H9 (cell line): ENCODE data around the gene PRSS56. TPM values are rescaled to one million over a fixed set of nuclear protein-coding genes. Genes with fewer than 3 reads are reported as not detected.

Source experiments
- DNase-seq: peaks from one replicate; pipeline ENCODE4 v3.0.0-alpha.2; 2017
- H2AFZ ChIP-seq: one replicate; pipeline ENCODE4 v1.6.1; 2013; ENCODE audit warnings: mild to moderate bottlenecking, low read length, control low read depth, moderate library complexity
- H2AK5ac ChIP-seq: 2 replicates; pipeline ENCODE4 v1.6.1; 2013; ENCODE audit warnings: low read length, control low read depth, mixed read lengths; ENCODE audit not compliant: insufficient read length
- H2BK120ac ChIP-seq: one replicate; pipeline ENCODE4 v1.6.1; 2013; ENCODE audit warnings: low read depth, mild to moderate bottlenecking, low read length, control low read depth, inconsistent platforms; ENCODE audit not compliant: poor library complexity, severe bottlenecking
- H2BK12ac ChIP-seq: 2 replicates; pipeline ENCODE4 v1.6.1; 2013; ENCODE audit warnings: low read length, control low read depth, mixed read lengths, low read depth; ENCODE audit not compliant: insufficient read length
- H2BK15ac ChIP-seq: 2 replicates; pipeline ENCODE4 v1.6.1; 2013; ENCODE audit warnings: low read depth, low read length, control low read depth
- H2BK20ac ChIP-seq: one replicate; pipeline ENCODE4 v1.6.1; 2013; ENCODE audit warnings: low read depth, mild to moderate bottlenecking, low read length, control low read depth, inconsistent platforms; ENCODE audit not compliant: poor library complexity, severe bottlenecking
- H2BK5ac ChIP-seq: 2 replicates; pipeline ENCODE4 v1.6.1; 2013; ENCODE audit warnings: low read length, control low read depth, mixed read lengths; ENCODE audit not compliant: insufficient read length
- H3K14ac ChIP-seq: 2 replicates; pipeline ENCODE4 v1.6.1; 2013; ENCODE audit warnings: low read length, control low read depth; ENCODE audit not compliant: insufficient read depth
- H3K18ac ChIP-seq: 2 replicates; pipeline ENCODE4 v1.6.1; 2013; ENCODE audit warnings: low read depth, mild to moderate bottlenecking, mixed read lengths, low read length, control low read depth; ENCODE audit not compliant: insufficient read length
- H3K23ac ChIP-seq: 2 replicates; pipeline ENCODE4 v1.6.1; 2013; ENCODE audit warnings: low read length, control low read depth, mixed read lengths, low read depth; ENCODE audit not compliant: insufficient read length
- H3K23me2 ChIP-seq: 2 replicates; pipeline ENCODE4 v1.6.1; 2013; ENCODE audit warnings: low read depth, mild to moderate bottlenecking, mixed read lengths, low read length, control low read depth; ENCODE audit not compliant: insufficient read length, poor library complexity, severe bottlenecking
- H3K27ac ChIP-seq: 2 replicates; pipeline ENCODE4 v1.5.1; 2013; ENCODE audit warnings: low read length, control low read depth, mixed read lengths, low read depth; ENCODE audit not compliant: insufficient read length
- H3K27me3 ChIP-seq: 2 replicates; pipeline ENCODE4 v1.6.1; 2013; ENCODE audit warnings: low read length, control low read depth, inconsistent platforms; ENCODE audit not compliant: insufficient read depth
- H3K4ac ChIP-seq: 2 replicates; pipeline ENCODE4 v1.6.1; 2013; ENCODE audit warnings: low read depth, mild to moderate bottlenecking, control low read depth, inconsistent platforms, low read length, moderate library complexity
- H3K4me1 ChIP-seq: 2 replicates; pipeline ENCODE4 v1.6.1; 2013; ENCODE audit warnings: low read length, control low read depth, inconsistent platforms; ENCODE audit not compliant: insufficient read depth
- H3K4me2 ChIP-seq: 2 replicates; pipeline ENCODE4 v1.6.1; 2013; ENCODE audit warnings: low read length, control low read depth, mixed read lengths; ENCODE audit not compliant: insufficient read length, insufficient read depth
- H3K56ac ChIP-seq: 2 replicates; pipeline ENCODE4 v1.6.1; 2013; ENCODE audit warnings: low read depth, mild to moderate bottlenecking, mixed read lengths, low read length, control low read depth; ENCODE audit not compliant: insufficient read length
- H3K79me1 ChIP-seq: 2 replicates; pipeline ENCODE4 v1.6.1; 2013; ENCODE audit warnings: low read depth, mild to moderate bottlenecking, moderate library complexity, low read length, control low read depth, inconsistent platforms; ENCODE audit not compliant: insufficient read depth, poor library complexity, severe bottlenecking
- H3K79me2 ChIP-seq: 2 replicates; pipeline ENCODE4 v1.6.1; 2013; ENCODE audit warnings: low read length, control low read depth, inconsistent platforms; ENCODE audit not compliant: insufficient read depth
- H3K9ac ChIP-seq: 2 replicates; pipeline ENCODE4 v1.6.1; 2013; ENCODE audit warnings: low read length, control low read depth, mixed read lengths; ENCODE audit not compliant: insufficient read length; ENCODE audit errors: extremely low read depth
- H3K9me3 ChIP-seq: one replicate; pipeline ENCODE4 v1.6.1; 2013; ENCODE audit warnings: low read depth, low read length, inconsistent platforms; ENCODE audit not compliant: control insufficient read depth
- H3T11ph ChIP-seq: one replicate; pipeline ENCODE4 v1.6.1; 2013; ENCODE audit warnings: mild to moderate bottlenecking, low read length, control low read depth, inconsistent platforms
- H4K20me1 ChIP-seq: one replicate; pipeline ENCODE4 v1.6.1; 2013; ENCODE audit not compliant: control insufficient read depth, insufficient read length, insufficient read depth
- H4K5ac ChIP-seq: 2 replicates; pipeline ENCODE4 v1.6.1; 2013; ENCODE audit warnings: low read depth, mild to moderate bottlenecking, mixed read lengths, low read length, control low read depth; ENCODE audit not compliant: insufficient read length
- H4K8ac ChIP-seq: replicated peaks from 2 replicates; pipeline ENCODE4 v1.6.1; 2013; ENCODE audit warnings: low read length, control low read depth, mixed read lengths, low read depth; ENCODE audit not compliant: insufficient read length
- H4K91ac ChIP-seq: 2 replicates; pipeline ENCODE4 v1.6.1; 2013; ENCODE audit warnings: low read depth, mild to moderate bottlenecking, moderate library complexity, mixed read lengths, low read length, control low read depth; ENCODE audit not compliant: insufficient read length
- H3K27ac Mint-ChIP-seq, 3 experiments: 2 replicates in 2 of 3; 3 replicates in 1 of 3; pipeline ENCODE4 v1.8.0; 2020 to 2021; ENCODE audit warnings: mixed read lengths in 3 of 3, mild to moderate bottlenecking in 1 of 3, moderate library complexity in 1 of 3
- H3K27me3 Mint-ChIP-seq: 2 replicates; pipeline ENCODE4 v1.8.0; 2021; ENCODE audit warnings: low read depth, mild to moderate bottlenecking, moderate library complexity, mixed read lengths
- H3K36me3 Mint-ChIP-seq, 3 experiments: 2 replicates in 2 of 3; 3 replicates in 1 of 3; pipeline ENCODE4 v1.8.0; 2020 to 2021; ENCODE audit warnings: low read depth in 3 of 3, mixed read lengths in 3 of 3; ENCODE audit not compliant: insufficient read depth in 1 of 3
- H3K4me1 Mint-ChIP-seq, 2 experiments: 2 replicates each; pipeline ENCODE4 v1.8.0; 2020; ENCODE audit warnings: mixed read lengths in 2 of 2
- H3K4me3 Mint-ChIP-seq, 2 experiments: 2 replicates in 1 of 2; 3 replicates in 1 of 2; pipeline ENCODE4 v1.8.0; 2020 to 2021; ENCODE audit warnings: mild to moderate bottlenecking in 2 of 2, mixed read lengths in 2 of 2, moderate library complexity in 1 of 2
- H3K9me3 Mint-ChIP-seq, 2 experiments: 2 replicates in 1 of 2; 3 replicates in 1 of 2; pipeline ENCODE4 v1.8.0; 2020; ENCODE audit warnings: mild to moderate bottlenecking in 2 of 2, mixed read lengths in 2 of 2, moderate library complexity in 1 of 2
- WGBS: extraction: QIAGEN DNeasy Blood & Tissue Kit; methylation state at CpG from one replicate; pipeline ENCODE4 v1.1.7; 2013; ENCODE audit warnings: missing lambda C conversion rate, low lambda C conversion rate, mixed read lengths; ENCODE audit not compliant: insufficient read length; ENCODE audit errors: extremely low coverage; 5-methylcytosine and 5-hydroxymethylcytosine counted together
- total RNA-seq: library from RNA; stranded (reverse); gene quantifications from 2 replicates; pipeline ENCODE4 v1.2.1, GENCODE V29; 2021
- TF ChIP-seq, protein P1 (sequence below): fragments of 200-600 bp; sonication (generic); conservative IDR thresholded peaks from 3 replicates; pipeline ENCODE4 v1.8.0; 2021; ENCODE audit warnings: antibody characterized with exemption, mild to moderate bottlenecking

PRSS56 gene
- total RNA-seq, 1 experiment from 2014 or later: not detected

DNA sequence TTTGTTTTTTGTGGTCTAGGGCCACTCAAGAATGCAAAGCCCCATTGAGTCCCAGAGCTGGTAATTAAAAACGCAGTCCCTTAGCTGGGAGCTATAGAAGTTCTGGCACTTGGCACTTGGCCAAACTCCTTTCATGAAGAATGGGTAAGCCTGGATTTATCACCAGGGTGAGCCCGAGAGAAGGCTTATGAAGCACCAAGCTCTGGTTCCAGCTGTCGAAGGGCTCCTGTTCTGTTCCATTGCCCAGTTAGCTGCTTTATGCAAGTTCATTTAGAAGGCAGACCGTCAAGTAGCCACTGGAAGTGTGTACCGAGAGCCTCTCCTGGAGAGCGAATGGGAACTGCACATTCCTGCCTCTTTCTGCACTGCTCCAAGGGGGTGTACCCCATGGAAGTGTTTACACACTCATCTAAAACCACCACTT is 46.7 kb upstream of the PRSS56 start:
- H3K56ac ChIP-seq: no peak overlapping the region
- H2AFZ ChIP-seq: no peak overlapping the region
- no peak overlapping the region for H4K91ac ChIP-seq
- H3K79me2 ChIP-seq: no peaks in the 10 kb centered on the region
- no peak overlapping the region for H3K23ac ChIP-seq
- no peaks in the 10 kb centered on the region for H3K9me3 ChIP-seq
- no peak overlapping the region for H3K9ac ChIP-seq
- Mint-ChIP-seq H3K4me1 (peaks cover 4 to 5% of the 10 kb centered on the region in 2 experiments; a peak in 2 of 4 replicates), H3K9me3 (no peaks in the 10 kb centered on the region; a peak in 1 of 5 replicates), H3K4me3 (no peak overlapping the region), H3K36me3 (no peaks in the 10 kb centered on the region), H3K27me3 (peaks cover 65% of the 10 kb centered on the region), H3K27ac (no peak overlapping the region)
- H3K27ac ChIP-seq: no peak overlapping the region
- DNase-seq: no peak
- no peaks in the 10 kb centered on the region for H3K23me2 ChIP-seq
- H2BK120ac ChIP-seq: no peak overlapping the region
- no peak overlapping the region for H3T11ph ChIP-seq
- H2BK12ac ChIP-seq: no peak overlapping the region
- no peak overlapping the region for H3K4me2 ChIP-seq
- no peak overlapping the region for H4K8ac ChIP-seq
- H2BK15ac ChIP-seq: no peak overlapping the region
- H3K79me1 ChIP-seq: no peaks in the 10 kb centered on the region
- no peak overlapping the region for H2AK5ac ChIP-seq
- no peak overlapping the region for H3K4ac ChIP-seq
- no peak overlapping the region for H2BK20ac ChIP-seq
- H3K27me3 ChIP-seq: no peaks in the 10 kb centered on the region
- no peaks in the 10 kb centered on the region for H4K20me1 ChIP-seq
- H2BK5ac ChIP-seq: no peak overlapping the region
- no peak overlapping the region for H4K5ac ChIP-seq
- TF ChIP-seq, protein P1, sequence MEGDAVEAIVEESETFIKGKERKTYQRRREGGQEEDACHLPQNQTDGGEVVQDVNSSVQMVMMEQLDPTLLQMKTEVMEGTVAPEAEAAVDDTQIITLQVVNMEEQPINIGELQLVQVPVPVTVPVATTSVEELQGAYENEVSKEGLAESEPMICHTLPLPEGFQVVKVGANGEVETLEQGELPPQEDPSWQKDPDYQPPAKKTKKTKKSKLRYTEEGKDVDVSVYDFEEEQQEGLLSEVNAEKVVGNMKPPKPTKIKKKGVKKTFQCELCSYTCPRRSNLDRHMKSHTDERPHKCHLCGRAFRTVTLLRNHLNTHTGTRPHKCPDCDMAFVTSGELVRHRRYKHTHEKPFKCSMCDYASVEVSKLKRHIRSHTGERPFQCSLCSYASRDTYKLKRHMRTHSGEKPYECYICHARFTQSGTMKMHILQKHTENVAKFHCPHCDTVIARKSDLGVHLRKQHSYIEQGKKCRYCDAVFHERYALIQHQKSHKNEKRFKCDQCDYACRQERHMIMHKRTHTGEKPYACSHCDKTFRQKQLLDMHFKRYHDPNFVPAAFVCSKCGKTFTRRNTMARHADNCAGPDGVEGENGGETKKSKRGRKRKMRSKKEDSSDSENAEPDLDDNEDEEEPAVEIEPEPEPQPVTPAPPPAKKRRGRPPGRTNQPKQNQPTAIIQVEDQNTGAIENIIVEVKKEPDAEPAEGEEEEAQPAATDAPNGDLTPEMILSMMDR: no peak
- H3K18ac ChIP-seq: no peak overlapping the region
- no peaks in the 10 kb centered on the region for H3K4me1 ChIP-seq
- whole genome bisulfite sequencing: no CpG with 5 or more reads among the region's 6 CpGs
- H3K14ac ChIP-seq: no peak overlapping the region
